B cell (primary cell): ENCODE measurements around the gene GPR18.

Experiments used
- CTCF ChIP-seq: fragments of 200-600 bp; IDR thresholded peaks from one replicate; pipeline ENCODE4 v1.8.0; 2022; ENCODE audit warnings: antibody characterized with exemption, mild to moderate bottlenecking
- EZH2 ChIP-seq: IDR thresholded peaks from 2 replicates; pipeline ENCODE4 v1.6.1; 2012; ENCODE audit warnings: borderline replicate concordance, low read depth, mild to moderate bottlenecking, moderate library complexity, low read length; ENCODE audit not compliant: insufficient read depth, poor library complexity, severe bottlenecking

- TF ChIP-seq CTCF (no peak), EZH2 (no peak)
Measured at GRCh38 chr13:99289271-99289670, 31.1 kb upstream of the GPR18 start.
